HG02642 (cell line): ENCODE measurements around the gene RGCC.
A peak's percentile ranks its signal among the peaks of the same experiment; 100 is the strongest.
"Not testable (repeated sequence)": the region's sequence is repeated elsewhere in the genome, so short reads cannot be mapped to it uniquely, and the experiment has no call there.

ENCODE experiments used
- ATAC-seq: cut with Tn5 transposase; IDR thresholded peaks from one replicate; pipeline ENCODE4 v1.9.1; 2021; ENCODE audit warnings: mild to moderate bottlenecking; ENCODE audit not compliant: unreplicated experiment, poor library complexity

Gene RGCC, protein sequence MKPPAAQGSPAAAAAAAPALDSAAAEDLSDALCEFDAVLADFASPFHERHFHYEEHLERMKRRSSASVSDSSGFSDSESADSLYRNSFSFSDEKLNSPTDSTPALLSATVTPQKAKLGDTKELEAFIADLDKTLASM

DNA sequence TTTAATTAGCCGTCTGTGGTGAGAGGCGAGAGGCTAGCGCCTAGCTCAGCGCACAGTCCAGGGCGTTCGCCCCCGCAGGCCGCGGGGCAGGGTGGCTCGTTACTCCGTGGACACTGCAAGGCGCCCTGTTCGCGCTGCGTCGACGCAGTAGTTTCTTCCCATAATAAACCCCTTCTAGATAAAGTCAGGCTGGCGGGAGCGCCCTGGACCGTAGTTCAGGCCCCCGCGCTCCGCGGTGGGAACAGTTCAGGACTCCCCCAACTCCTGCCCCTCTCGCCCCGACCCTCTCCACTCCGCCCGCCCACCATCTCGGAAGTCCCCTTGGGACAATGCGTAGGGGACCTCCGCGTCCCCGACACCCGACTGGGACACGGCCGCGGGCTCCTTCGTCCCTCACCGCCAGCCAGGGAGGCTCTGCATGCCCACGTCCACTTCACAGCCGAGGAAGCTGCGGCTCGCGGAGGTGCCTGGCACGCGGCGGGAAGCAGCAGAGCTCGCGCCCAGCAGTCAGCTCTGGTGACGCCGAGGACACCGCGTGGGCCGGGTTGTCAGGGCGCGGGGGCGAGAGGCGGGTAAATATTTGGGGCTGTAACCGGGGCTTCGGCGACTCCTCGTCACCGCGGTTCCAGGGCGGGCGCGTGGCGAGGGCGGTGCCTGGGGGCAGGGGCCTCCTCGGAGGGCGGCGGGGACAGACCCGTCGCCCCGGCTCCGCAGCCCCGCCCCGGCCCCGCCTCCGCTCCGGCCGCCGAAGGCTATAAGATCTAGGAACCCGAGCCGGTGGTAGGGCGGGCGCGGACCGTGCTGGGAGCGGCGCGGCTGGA is at the start of gene RGCC:
RGCC (plus strand) TSS at position 783 of the 821 bp plus-strand sequence. CDS start 158 bp downstream, outside the sequence.
- peak; percentile 79 for ATAC-seq

DNA sequence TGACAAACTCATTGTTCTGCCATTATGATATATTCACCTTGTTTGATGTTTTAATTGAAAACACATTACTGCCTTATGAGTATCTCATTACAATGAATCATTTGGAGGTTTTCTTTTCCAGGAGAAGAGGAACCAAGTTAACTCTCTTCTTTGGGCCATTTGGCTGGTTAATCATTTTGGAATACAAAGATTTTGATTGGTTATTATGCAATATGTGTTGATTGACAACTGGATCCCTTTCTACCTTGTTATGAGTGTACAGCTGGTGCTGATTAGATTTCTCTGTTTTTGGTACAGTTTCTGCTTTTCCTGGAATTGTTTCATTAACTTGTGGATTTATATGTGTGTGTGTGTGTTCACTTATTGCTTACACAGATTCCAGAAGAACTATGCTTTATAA is 49.2 kb upstream of the RGCC start:
- no peak for ATAC-seq

DNA sequence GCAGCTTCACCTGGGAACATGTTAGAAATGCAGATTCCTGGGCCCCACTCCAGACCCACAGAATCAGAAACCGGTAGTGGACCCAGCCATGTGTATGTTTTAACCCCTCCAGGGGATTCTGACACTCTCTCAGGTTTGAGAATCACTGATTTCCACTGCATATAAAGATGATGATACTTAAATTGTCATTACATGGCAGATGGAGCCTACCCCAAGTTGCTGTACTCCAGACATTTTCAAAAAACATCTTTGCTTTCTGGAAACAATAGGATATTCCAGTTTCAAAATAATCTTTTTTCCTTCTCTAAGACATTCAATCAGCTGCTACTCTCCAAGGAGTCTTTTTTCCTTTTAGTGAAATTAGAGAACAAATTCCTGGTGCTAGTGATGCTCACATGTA is 48.6 kb upstream of the RGCC start:
- no peak for ATAC-seq

DNA sequence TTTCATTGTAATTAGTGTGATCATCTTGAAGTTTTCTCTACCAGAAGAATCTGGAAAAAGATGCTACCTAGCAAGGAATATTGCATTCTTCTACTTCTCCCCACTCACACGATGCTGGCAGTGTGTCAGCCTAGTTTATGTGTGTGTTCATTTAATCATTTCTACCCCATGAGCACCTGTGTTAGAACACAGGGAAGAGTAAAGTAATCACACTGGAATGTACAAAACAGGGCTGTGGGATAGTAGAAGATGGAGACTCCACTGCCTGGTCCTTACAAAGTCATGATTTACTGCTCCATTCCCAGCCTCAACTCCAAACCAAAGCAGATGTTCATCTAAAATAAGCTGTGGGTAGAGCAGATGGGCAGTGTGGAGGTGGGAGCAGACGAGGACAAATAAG is 47.7 kb upstream of the RGCC start:
- ATAC-seq: no peak

DNA sequence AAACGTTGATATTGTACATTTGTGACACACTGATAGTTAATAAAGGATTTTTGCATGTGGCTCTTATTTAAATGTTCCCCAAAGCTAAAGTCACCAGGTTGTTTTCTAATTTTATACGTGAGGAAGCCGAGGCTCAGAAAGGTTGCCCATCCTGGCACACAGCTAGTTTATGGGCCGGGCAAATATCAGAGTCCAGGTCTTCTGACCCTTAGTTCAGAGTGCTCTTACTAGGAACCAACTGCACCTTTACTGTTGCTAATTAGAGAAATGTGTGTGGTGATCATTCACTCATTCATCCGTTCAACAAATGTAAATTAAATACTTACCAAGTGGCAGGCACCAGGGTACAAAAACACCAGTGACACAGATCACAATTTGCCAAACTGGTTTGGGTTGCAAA is 46.3 kb upstream of the RGCC start:
- ATAC-seq: no peak

DNA sequence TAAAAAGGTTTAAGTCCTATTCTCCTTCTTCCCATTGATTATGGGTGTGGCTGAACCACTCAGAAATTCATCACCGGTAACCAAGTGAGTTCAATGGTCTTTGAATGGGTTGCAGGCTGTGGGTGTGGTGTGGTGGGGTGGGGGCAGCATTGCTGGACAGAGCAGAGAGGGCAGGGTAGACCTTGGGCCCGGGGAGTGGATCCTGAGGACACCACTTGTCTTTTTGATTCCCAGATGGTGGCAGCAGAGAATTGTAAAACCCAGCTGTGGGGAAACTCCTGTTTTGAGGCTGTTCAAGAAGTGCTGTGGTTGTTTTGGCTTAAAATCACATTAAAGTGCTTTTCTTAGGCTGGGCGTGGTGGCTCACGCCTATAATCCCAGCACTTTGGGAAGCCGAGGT is 45.8 kb upstream of the RGCC start:
- ATAC-seq: no peak

DNA sequence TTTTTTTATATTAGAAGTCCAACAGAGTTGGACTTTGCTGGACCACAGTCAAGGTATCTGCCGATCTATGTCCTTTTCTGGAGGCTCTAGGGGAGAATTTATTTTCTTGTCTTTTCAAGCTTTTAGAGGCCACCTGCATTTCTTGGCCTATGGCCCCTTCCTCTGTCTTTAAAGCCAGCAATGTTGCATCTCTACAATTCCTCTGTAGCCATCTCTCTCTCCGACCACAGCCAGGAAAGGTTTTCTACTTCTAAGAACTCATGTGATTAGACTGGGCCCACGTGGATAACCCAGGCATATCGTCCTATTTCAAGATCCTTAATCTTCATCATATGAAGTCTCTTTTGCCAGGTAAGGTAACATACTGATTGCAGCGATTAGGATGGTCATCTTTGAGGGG is 43.5 kb upstream of the RGCC start:
- no peak for ATAC-seq

DNA sequence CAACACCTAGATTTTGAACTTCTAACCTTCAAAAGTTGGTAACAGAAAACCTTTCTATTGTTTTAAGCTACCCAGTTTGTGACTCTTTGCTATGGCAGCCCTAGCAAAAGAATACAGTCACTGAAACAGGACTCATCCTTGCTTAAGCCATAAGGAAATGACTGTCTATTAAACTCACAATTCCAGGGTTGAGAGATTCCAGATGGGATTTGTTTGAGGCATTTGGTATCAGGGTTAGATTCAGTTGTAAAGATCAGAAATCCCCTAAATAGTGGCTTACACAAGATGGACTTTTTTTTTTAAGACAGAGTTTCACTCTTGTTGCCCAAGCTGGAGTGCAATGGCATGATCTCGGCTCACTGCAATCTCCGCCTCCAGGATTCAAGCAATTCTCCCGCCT is 41.1 kb upstream of the RGCC start:
- ATAC-seq: no peak

DNA sequence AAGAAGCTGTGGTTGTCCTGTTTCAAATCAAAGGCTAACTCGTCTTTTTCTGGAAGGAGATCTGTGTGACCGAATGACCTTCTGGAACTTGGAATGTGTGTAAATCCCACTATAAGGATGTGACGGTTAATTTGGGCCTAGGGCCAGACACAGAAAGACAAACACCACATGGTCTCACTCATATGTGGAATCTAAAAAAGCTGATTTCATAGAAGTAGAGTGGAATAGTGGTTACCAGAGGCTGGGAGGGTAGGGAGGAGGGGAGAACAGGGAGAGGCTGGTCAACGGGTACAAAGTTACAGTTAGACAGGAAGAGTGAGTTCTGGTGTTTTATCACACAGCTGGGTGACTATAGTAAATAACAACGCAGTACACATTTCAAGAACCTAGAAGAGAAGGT is 39.3 kb upstream of the RGCC start:
- ATAC-seq: no peak

DNA sequence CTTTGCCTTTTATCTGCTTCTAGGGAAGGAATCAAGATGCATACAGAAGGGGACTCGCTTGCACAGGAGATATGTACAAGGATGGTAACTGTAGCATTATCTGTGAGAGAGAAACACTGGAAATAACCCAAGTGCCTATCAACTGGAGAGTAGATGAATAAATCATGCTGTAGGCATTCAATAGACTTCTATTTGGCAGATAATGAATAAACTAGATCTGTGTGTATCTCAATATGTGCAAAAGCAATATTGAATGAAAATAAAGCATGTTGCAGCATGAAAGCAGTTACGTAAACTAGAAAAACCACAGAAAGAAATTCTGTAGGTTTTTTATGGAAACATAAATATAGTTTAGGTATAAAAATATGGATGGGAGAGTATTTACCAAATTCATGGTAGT is 38.6 kb upstream of the RGCC start:
- no peak for ATAC-seq

DNA sequence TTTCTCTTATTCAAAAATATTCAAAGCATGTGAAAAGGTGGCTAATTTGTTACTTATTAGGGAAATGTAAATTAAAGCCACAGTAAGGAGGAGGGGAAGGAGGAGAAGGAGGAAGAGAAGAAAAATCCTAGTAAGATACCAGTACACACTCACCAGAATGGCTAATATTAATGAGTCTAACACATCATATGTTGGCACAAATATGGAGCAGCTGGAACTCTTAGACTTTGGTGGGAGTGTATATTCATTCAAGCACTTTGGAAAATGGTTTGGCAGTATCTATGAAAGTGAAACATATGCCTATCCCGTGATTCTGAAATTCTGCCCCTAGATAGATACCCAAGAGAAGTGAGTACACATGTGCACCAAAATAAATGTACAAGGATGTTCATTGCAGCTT is 38.1 kb upstream of the RGCC start:
- no peak for ATAC-seq

DNA sequence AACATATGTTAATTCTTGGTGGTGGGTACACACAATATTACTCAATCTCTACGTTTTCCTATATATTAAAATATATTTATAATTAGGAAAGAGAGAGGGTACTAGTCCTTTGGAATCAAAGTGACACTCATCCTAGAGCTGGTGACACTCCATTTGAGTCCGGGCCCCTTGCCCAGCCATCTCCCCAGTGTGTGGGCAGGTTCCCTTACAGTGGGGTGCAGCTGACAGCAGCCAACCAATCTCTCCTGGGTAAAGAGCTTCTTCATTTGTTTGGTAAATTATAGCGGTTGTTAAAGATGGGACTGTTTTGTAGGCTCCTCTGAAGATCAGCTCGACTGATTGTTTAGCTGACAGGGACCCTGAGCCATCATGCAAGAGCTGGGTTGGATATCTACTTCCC is 37.2 kb upstream of the RGCC start:
- ATAC-seq: no peak

DNA sequence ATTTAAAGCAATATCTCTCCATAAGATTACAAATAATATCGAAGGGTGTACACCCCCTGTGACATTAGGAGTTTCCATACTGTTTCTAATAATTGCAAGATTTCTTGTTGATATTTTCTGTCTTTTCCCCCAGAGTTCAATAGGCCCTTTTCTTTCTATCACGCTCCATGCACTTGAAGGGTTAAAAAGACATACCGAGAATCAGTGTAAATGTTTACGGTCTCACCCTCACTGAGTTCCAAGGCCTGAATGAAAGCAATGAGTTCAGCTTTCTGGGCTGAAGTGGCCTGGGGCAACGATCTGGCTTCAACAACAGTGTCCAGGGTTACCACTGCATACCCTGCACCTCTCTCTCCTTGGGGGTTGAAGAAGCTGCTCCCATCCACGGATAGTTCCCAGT is 36.0 kb upstream of the RGCC start:
- ATAC-seq: not testable (repeated sequence)

DNA sequence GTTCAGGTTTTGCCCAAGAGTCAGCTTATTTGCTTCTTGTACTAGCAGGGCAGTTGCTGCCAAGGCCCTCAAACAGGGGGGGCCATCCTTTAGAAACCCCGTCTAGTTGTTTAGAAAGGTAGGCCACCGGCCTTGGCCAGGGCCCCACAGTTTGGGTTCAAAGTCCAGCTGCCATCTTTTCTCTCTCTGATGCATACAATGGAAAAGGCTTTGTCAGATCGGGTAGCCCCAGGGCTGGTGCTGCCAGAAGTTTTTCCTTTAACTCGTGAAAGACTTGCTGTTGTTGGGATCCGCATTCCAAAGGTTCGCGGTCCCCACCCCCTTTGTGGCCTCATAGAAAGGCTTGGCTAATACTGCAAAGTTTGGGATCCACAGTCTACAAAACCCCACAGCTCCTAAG is 35.4 kb upstream of the RGCC start:
- ATAC-seq: not testable (repeated sequence)

DNA sequence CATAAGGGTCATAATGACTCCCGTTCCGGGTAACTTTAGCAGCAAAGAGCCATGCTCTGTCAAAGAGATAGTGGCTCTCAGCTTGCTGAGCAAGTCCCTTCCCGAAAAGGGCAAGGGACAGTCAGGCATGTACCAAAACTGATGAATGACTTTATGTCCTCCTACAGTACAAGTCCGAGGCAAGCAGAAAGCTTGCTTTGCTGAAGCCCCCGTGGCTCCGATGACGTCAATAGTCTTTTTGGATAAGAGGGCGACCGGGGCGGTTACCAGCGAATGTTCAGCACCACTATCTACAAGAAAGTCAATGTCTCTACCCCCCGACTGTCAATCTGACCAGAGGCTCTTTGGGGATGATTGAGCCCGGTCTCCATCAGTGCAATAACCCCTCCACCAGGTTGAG is 34.1 kb upstream of the RGCC start:
- not testable (repeated sequence) for ATAC-seq

DNA sequence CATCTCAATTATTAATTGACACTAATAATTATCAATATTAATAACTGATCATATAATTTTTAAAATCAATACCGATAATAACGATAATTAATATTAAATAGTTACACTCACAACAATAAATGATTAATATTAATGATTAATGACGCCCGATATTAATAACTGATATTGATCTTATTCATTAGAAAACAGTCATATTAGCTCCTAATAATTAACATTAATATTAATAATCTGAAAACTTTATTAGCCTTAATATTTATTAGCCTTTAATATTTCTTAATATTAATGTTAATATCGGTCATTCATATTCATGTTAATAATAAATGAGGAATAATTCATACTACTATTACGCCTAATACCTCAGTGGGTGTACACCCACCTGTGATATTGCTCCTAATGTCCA is 32.7 kb upstream of the RGCC start:
- ATAC-seq: not testable (repeated sequence)

DNA sequence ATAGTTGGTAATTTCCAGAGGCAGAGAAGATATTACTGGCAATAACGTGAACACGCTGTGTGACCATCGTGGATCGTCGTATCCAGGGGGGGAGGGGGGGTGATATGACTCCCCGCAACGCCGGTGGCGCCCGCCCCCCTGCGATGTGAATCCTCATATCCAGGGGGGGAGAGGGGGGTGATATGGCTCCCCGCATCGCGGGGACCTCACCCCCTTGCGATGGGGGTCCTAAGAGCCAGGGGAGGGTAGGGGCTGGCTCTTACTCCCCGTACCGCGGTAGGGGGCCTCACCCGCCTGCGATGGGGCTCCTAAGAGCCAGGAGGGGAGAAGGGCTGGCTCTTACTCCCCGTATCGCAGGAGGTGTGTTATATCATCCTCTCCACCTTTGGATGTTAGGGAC is 31.3 kb upstream of the RGCC start:
- no peak for ATAC-seq

DNA sequence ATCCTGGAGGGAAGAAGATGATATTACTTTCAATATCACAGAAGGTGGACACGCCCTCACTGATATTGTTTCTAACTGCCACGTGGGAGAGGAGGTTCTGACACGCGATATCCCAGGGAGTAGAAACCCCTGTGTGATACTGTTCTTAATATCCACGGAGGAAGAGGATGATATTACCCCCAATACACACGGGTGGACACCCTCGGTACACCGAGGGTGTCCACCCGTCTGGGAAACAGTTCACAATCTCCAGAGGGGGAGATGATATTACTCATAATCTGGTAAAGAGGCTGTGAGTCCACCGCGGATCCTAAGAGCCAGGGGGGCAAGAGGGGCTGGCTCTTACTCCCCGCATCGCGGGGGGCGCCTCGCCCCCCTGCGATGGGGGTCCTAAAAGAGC is 29.7 kb upstream of the RGCC start:
- ATAC-seq: no peak

DNA sequence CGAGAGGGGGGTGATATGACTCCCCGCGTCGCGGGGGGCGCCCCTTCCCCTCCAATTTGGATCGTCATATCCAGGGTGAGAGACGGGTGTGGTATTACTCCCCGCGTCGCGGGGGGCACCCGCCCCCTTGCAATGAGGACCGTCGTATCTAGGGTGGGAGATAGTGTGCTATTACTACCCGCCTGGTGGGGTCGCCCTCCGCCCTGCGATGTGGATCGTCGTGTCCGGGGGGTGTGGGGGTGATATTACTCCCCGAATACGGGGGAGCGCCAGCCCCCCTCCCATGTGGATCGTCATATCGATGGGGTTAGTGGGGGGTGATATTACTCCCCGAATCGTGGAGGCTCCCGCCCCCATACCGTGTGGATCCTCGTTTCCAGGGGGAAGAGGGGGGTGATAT is 29.2 kb upstream of the RGCC start:
- ATAC-seq: no peak

DNA sequence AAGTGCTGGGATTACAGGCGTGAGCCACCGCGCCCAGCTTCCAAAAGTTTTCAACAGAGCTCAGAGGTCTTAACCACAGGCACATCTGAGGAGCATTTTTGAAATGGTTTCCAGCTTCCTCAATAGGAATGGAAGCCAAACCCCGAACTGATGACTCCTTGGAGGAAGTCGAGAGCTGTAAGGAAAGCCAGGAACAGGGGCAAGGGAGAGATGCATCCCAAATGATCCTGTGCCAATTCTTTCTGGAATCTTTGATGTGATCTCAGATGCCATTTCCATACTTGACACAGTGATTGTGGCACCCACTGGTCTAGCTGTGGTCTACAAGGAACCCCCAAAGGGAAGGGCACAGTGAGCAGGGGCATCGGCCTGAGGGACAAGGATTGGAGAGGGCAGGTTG is 23.3 kb upstream of the RGCC start:
- ATAC-seq: not testable (repeated sequence)

DNA sequence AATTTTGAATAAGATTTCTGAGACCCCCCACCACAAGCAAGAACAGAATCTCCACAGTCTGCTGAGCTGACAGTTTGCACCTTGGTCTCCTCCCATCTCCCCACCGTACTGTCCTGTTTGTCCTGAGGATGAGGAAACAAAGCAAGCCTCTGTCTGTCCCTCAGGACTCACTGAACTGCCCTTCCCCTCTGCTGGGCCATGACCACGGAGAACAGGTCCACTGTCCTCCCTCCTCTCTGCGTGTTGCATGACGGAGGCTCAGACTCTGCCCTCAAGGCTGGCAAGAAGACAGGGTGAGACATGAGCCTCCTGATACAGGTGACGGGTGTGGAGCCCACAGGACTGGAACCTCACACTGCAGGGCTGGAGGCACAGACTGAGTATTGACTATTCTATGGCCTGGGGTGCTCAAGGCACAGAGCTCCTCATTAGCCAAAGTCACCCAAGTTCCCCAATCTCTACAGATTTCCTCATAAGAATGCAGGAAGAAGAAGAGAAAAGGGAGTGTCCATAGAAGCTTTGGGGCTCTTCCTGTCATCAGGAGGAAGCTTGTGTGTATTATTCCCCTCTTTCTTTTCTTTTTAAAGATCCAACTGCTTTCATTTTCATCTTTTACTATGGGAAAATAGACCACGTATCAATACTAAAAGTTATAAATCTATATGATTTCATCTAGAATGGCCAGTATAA is 22.4 kb upstream of the RGCC start:
- no peak for ATAC-seq

DNA sequence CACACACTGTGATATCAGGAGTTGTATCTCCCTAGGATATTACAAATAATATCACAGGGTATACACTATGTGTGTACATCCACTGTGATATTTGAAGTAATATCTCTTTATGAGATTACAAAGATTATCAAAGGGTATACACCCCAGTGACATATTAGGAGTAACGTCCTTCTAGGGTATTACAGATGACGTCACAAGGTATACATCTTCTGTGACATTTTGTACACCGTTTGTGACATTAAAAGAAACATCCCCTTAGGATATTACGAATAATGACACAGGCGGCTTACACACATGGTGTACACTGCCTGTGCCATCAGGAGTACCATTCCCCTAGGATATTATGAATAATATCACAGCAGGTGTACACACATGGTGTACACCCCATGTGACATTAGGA is 13.4 kb upstream of the RGCC start:
- no peak for ATAC-seq
